ENCODE results near the gene CYB5R3.
"Not testable (repeated sequence)": the region's sequence is repeated elsewhere in the genome, so short reads cannot be mapped to it uniquely, and the experiment has no call there.

The CYB5R3 gene

DNA sequence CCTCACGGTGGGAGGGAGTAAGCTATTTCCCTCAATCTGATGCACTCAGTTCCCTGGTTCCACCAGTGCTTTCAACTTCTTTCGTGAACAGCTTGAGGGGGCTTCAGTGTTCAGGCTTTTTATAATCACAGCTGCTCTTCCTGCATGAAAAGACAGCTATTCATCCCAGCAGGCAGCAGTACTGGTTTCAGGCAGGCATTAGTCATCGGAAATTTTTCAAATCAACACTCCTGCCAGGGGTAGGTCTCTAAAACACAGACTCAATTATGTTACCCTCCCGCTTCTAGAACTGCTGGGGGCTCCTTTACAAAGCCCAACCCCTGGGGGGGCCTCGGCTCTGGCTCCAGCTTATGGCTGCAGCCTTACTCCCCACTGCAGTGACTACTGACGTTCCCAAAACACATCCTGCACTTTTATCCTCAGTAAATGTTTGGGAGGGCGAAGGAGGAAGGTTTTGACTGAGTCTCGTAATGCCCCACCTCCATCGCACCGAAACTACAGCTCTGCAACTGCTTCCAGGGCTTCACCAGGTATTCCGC lies 40.3 kb downstream of the CYB5R3 start:
- DNase-seq (ENCODE audit: low read depth) = no peak
- H3K4me3 ChIP-seq (ENCODE audit: low read depth, low read length) = no peak overlapping the region
- TF ChIP-seq, protein P1, sequence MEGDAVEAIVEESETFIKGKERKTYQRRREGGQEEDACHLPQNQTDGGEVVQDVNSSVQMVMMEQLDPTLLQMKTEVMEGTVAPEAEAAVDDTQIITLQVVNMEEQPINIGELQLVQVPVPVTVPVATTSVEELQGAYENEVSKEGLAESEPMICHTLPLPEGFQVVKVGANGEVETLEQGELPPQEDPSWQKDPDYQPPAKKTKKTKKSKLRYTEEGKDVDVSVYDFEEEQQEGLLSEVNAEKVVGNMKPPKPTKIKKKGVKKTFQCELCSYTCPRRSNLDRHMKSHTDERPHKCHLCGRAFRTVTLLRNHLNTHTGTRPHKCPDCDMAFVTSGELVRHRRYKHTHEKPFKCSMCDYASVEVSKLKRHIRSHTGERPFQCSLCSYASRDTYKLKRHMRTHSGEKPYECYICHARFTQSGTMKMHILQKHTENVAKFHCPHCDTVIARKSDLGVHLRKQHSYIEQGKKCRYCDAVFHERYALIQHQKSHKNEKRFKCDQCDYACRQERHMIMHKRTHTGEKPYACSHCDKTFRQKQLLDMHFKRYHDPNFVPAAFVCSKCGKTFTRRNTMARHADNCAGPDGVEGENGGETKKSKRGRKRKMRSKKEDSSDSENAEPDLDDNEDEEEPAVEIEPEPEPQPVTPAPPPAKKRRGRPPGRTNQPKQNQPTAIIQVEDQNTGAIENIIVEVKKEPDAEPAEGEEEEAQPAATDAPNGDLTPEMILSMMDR (IDR thresholded peaks at IDR 0.05; ENCODE audit: low read depth, low read length, missing control alignments) = no peak

DNA sequence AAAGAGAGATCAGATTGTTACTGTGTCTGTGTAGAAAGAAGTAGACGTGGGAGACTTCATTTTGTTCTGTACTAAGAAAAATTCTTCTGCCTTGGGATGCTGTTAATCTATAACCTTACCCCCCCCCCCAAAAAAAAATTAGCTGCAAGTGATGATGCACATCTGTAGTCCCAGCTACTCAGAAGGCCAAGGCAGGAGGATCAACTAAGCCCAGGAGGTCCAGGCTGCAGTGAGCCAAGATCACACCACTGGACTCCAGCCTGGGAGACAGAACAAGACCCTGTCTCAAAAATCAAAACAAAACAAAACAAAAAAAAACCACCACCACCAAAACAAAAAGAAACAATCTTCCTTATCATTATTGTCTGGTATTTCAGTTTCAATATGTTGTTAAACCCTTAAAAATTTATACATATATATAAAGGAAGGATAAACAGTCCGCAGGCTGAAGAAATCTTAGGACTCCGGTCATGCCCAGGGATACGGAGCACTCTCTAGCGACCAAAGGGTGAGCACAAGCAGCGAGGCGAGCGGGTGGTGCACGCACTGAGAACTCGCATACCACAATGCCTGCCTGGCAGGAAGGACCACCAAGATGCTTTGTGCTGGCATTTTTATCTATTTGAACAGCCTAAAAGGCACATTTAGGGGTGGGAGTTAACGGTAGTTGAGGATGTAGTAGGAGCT lies 40.9 kb downstream of the CYB5R3 start:
- H3K4me3 ChIP-seq (ENCODE audit: low read depth, low read length) = no peak overlapping the region
- no peak for DNase-seq (ENCODE audit: low read depth)
- TF ChIP-seq, protein P1 (IDR thresholded peaks at IDR 0.05; ENCODE audit: low read depth, low read length, missing control alignments) = no peak

GRCh38 chr22:42607641-42608040 lies 41.6 kb downstream of the CYB5R3 start:
- DNase-seq (ENCODE audit: low read depth); H3K4me3 ChIP-seq (ENCODE audit: low read depth, low read length): not testable (repeated sequence)

DNA sequence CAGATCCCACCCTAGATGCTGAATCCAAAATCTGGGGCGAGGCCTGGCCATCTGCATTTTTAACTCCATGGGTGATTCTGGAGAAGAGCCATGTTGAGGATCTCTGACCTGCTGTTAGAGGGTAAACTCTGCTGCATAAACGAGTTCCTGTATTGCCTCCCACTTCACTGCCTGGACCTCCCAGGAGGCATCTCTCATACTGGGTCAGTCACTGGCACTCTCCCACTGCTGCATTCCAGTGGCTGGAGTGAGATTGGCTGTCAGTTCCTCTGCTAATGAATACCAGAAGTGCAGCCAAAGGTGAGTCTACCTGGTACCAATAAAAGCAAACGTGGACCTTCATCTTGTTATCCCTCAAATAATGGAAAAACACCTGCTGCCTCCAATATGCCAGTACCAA lies 44.8 kb downstream of the CYB5R3 start:
- no peak overlapping the region for H3K4me3 ChIP-seq (ENCODE audit: low read depth, low read length)
- TF ChIP-seq, protein P1 (IDR thresholded peaks at IDR 0.05; ENCODE audit: low read depth, low read length, missing control alignments) = no peak
- DNase-seq (ENCODE audit: low read depth) = no peak

- TF ChIP-seq, protein P1 (IDR thresholded peaks at IDR 0.05; ENCODE audit: low read depth, low read length, missing control alignments) = no peak
- DNase-seq (ENCODE audit: low read depth) = no peak
- no peak overlapping the region for H3K4me3 ChIP-seq (ENCODE audit: low read depth, low read length)
Measured at GRCh38 chr22:42603427-42603826, 45.8 kb downstream of the CYB5R3 start.

DNA sequence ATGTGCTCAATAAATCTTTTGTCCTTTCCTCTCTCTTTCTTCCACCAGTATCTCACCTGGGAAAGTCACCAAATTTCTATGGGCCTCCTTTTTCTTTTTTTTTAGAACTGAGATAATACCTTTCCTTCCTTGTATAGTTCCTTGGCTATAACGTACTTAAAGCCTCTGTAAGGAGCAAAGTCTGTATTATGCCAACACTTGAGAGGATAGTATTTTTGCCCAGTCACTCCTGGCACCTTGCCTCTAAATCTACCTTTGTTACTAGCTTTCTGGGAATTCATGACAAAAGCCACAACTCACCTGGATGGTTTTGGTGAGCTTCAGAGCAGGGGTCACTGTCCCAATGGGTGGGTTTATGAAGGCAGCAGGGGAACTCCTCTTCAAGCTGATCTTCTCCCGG lies 46.7 kb downstream of the CYB5R3 start:
- TF ChIP-seq, protein P1 (IDR thresholded peaks at IDR 0.05; ENCODE audit: low read depth, low read length, missing control alignments) = no peak
- no peak overlapping the region for H3K4me3 ChIP-seq (ENCODE audit: low read depth, low read length)
- no peak for DNase-seq (ENCODE audit: low read depth)

DNA sequence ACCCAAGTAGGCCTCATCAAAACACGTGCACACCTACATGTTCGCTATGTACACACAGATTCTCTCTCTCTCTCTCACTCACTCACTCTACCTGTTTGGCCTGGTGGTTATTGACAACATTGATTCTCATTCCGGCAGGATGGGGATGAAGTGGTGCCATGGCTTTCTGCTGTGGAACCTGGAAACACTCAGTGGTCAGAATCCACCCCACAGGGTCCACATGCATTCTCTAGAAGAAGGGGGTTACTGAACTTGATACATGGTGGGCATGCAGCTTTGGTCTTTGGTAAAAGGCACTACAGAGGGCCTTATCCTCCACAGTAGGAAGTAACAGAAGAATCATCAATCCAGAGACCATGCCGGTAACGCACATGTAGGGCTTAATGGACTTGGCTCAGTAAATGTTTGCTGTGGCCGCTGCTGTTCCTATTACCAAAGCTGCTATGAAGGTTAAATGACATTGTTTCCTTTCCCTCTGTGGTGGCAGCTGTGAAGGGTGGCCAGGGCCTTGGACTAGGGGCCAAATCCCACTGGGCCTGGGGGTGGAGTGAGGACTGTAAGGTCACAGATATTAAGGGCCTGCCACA lies 47.2 kb downstream of the CYB5R3 start:
- H3K4me3 ChIP-seq (ENCODE audit: low read depth, low read length) = no peak overlapping the region
- no peak for DNase-seq (ENCODE audit: low read depth)

More for the DNA sequence above, 47.2 kb downstream of the CYB5R3 start:
- TF ChIP-seq, protein P1 (IDR thresholded peaks at IDR 0.05; ENCODE audit: low read depth, low read length, missing control alignments) = no peak
